MM.1S (cell line): Measurements from ENCODE around the gene KIR3DL3.
"Not testable (repeated sequence)": the region's sequence is repeated elsewhere in the genome, so short reads cannot be mapped to it uniquely, and the experiment has no call there.

ENCODE experiments used
- DNase-seq: peaks from one replicate; pipeline ENCODE4 v3.0.0-alpha.2; 2015
- H2AFZ ChIP-seq: fragments of 300-600 bp; sonication (generic); 2 replicates; pipeline ENCODE4 v1.6.0; 2016; ENCODE audit warnings: antibody characterized with exemption, low read length
- H3F3A ChIP-seq: fragments of 300-600 bp; sonication (generic); 2 replicates; pipeline ENCODE4 v1.6.1; 2016; ENCODE audit warnings: mild to moderate bottlenecking, antibody characterized with exemption, low read length, moderate library complexity, mixed read lengths; ENCODE audit not compliant: insufficient read depth
- H3K27ac ChIP-seq: fragments of 300-600 bp; sonication (generic); 2 replicates; pipeline ENCODE4 v1.5.1; 2016; ENCODE audit warnings: mild to moderate bottlenecking, low read length
- H3K27me3 ChIP-seq: fragments of 300-600 bp; sonication (generic); replicated peaks from 2 replicates; pipeline ENCODE4 v1.6.0; 2016; ENCODE audit warnings: low read length; ENCODE audit not compliant: insufficient read depth
- H3K36me3 ChIP-seq: fragments of 300-600 bp; sonication (generic); replicated peaks from 2 replicates; pipeline ENCODE4 v1.6.1; 2016; ENCODE audit warnings: mild to moderate bottlenecking, low read length, mixed read lengths; ENCODE audit not compliant: insufficient read depth
- H3K4me1 ChIP-seq: fragments of 300-600 bp; sonication (generic); 2 replicates; pipeline ENCODE4 v1.6.1; 2016; ENCODE audit warnings: low read length, mixed read lengths
- H3K4me2 ChIP-seq: fragments of 300-600 bp; sonication (generic); 2 replicates; pipeline ENCODE4 v1.6.0; 2016; ENCODE audit warnings: low read depth, low read length
- H3K4me3 ChIP-seq: fragments of 300-600 bp; sonication (generic); 2 replicates; pipeline ENCODE4 v1.5.1; 2016; ENCODE audit warnings: low read length, mixed read lengths
- H3K79me2 ChIP-seq: fragments of 300-600 bp; sonication (generic); 2 replicates; pipeline ENCODE4 v1.6.1; 2016; ENCODE audit warnings: mixed run types, low read length, mixed read lengths
- H3K9ac ChIP-seq: fragments of 300-600 bp; sonication (generic); 2 replicates; pipeline ENCODE4 v1.6.1; 2016; ENCODE audit warnings: low read length, mixed read lengths
- H3K9me2 ChIP-seq: fragments of 300-600 bp; sonication (generic); replicated peaks from 2 replicates; pipeline ENCODE4 v1.6.1; 2016; ENCODE audit warnings: mild to moderate bottlenecking, low read length, mixed read lengths; ENCODE audit not compliant: insufficient read depth
- H3K9me3 ChIP-seq: fragments of 300-600 bp; sonication (generic); replicated peaks from 2 replicates; pipeline ENCODE4 v1.6.1; 2016; ENCODE audit warnings: mild to moderate bottlenecking, low read length, mixed read lengths; ENCODE audit not compliant: insufficient read depth
- H4K20me1 ChIP-seq: fragments of 300-600 bp; sonication (generic); 2 replicates; pipeline ENCODE4 v1.6.1; 2016; ENCODE audit warnings: mild to moderate bottlenecking, low read length, moderate library complexity, mixed read lengths; ENCODE audit not compliant: insufficient read depth
- EZH2 ChIP-seq: fragments of 300-600 bp; sonication (generic); optimal IDR thresholded peaks from 2 replicates; pipeline ENCODE3; 2017; ENCODE audit warnings: low read depth, mild to moderate bottlenecking, antibody characterized with exemption, low read length, mixed read lengths
- EZH2phosphoT487 ChIP-seq: fragments of 300-600 bp; sonication (generic); IDR thresholded peaks from 2 replicates; pipeline ENCODE4 v1.6.1; 2018; ENCODE audit warnings: antibody characterized with exemption, low read length
- TF ChIP-seq, protein P1 (sequence below): fragments of 300-600 bp; sonication (generic); IDR thresholded peaks from 2 replicates; pipeline ENCODE4 v1.5.1; 2016; ENCODE audit warnings: antibody characterized with exemption, low read length, mixed read lengths

The KIR3DL3 gene

GRCh38 chr19:54709212-54709948, 14.9 kb upstream of the KIR3DL3 start:
- no peaks in the 10 kb centered on the region for H3F3A ChIP-seq
- no peak for TF ChIP-seq EZH2phosphoT487
- no peaks in the 10 kb centered on the region for H3K9me2 ChIP-seq
- H3K27me3 ChIP-seq: peaks cover 22% of the 10 kb centered on the region
- no peak for DNase-seq
- H3K79me2 ChIP-seq: no peaks in the 10 kb centered on the region
- no peak overlapping the region for H3K4me3 ChIP-seq
- H3K27ac ChIP-seq: no peak overlapping the region
- H3K9me3 ChIP-seq: no peaks in the 10 kb centered on the region
- H3K4me1 ChIP-seq: peaks cover 12% of the 10 kb centered on the region
- H3K36me3 ChIP-seq: no peaks in the 10 kb centered on the region
- no peak overlapping the region for H3K9ac ChIP-seq
- H2AFZ ChIP-seq: no peak overlapping the region
- H4K20me1 ChIP-seq: no peaks in the 10 kb centered on the region
- H3K4me2 ChIP-seq: no peak overlapping the region

GRCh38 chr19:54709956-54710355, 14.3 kb upstream of the KIR3DL3 start:
- not testable (repeated sequence) for H3K9me3 ChIP-seq, H3K79me2 ChIP-seq, H3K4me3 ChIP-seq, H3K27ac ChIP-seq, H3K9ac ChIP-seq, H4K20me1 ChIP-seq, H3K9me2 ChIP-seq, H3F3A ChIP-seq, H2AFZ ChIP-seq, H3K36me3 ChIP-seq, DNase-seq
- H3K4me1 ChIP-seq: peaks cover 12% of the 10 kb centered on the region
- peak overlapping the region; percentile 59; the same call in 1 of the 2 replicates for H3K4me2 ChIP-seq
- peaks cover 23% of the 10 kb centered on the region for H3K27me3 ChIP-seq

GRCh38 chr19:54724644-54725043, 402 bp downstream of the KIR3DL3 start:
- H3K9me3 ChIP-seq: no peaks in the 10 kb centered on the region
- H3K79me2 ChIP-seq: no peaks in the 10 kb centered on the region
- H4K20me1 ChIP-seq: no peaks in the 10 kb centered on the region
- no peak for TF ChIP-seq EZH2
- TF ChIP-seq, protein P1, sequence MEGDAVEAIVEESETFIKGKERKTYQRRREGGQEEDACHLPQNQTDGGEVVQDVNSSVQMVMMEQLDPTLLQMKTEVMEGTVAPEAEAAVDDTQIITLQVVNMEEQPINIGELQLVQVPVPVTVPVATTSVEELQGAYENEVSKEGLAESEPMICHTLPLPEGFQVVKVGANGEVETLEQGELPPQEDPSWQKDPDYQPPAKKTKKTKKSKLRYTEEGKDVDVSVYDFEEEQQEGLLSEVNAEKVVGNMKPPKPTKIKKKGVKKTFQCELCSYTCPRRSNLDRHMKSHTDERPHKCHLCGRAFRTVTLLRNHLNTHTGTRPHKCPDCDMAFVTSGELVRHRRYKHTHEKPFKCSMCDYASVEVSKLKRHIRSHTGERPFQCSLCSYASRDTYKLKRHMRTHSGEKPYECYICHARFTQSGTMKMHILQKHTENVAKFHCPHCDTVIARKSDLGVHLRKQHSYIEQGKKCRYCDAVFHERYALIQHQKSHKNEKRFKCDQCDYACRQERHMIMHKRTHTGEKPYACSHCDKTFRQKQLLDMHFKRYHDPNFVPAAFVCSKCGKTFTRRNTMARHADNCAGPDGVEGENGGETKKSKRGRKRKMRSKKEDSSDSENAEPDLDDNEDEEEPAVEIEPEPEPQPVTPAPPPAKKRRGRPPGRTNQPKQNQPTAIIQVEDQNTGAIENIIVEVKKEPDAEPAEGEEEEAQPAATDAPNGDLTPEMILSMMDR: no peak
- no peak for TF ChIP-seq EZH2phosphoT487
- no peaks in the 10 kb centered on the region for H3K4me1 ChIP-seq
- H3K27me3 ChIP-seq: peaks cover 38% of the 10 kb centered on the region
- H3K36me3 ChIP-seq: no peaks in the 10 kb centered on the region
- H3K9me2 ChIP-seq: no peaks in the 10 kb centered on the region
- H3K4me2 ChIP-seq: no peak overlapping the region
- no peak for DNase-seq
- H3K9ac ChIP-seq: no peak overlapping the region
- no peaks in the 10 kb centered on the region for H3F3A ChIP-seq
- no peak overlapping the region for H3K27ac ChIP-seq
- H2AFZ ChIP-seq: no peak overlapping the region
- no peak overlapping the region for H3K4me3 ChIP-seq

GRCh38 chr19:54725321-54725720, 1.1 kb downstream of the KIR3DL3 start:
- TF ChIP-seq EZH2phosphoT487 (no peak), EZH2 (no peak)
- TF ChIP-seq, protein P1: no peak
- Histone ChIP-seq H3K79me2 (no peaks in the 10 kb centered on the region), H3K36me3 (no peaks in the 10 kb centered on the region), H3K4me1 (no peaks in the 10 kb centered on the region), H2AFZ (no peak overlapping the region), H3K9me3 (no peaks in the 10 kb centered on the region), H4K20me1 (no peaks in the 10 kb centered on the region), H3K4me2 (no peak overlapping the region), H3K27ac (no peak overlapping the region), H3K9ac (no peak overlapping the region), H3K4me3 (no peak overlapping the region), H3K27me3 (peaks cover 38% of the 10 kb centered on the region), H3K9me2 (no peaks in the 10 kb centered on the region), H3F3A (no peaks in the 10 kb centered on the region)
- no peak for DNase-seq
